OCI-LY3 (cell line): Measurements from ENCODE around the gene TMEM267.
A peak's percentile ranks its signal among the peaks of the same experiment; 100 is the strongest.
"Not testable (repeated sequence)": the region's sequence is repeated elsewhere in the genome, so short reads cannot be mapped to it uniquely, and the experiment has no call there.

Experiments used
- H2AFZ ChIP-seq: fragments of 200-600, 300-600 bp; shearing (Covaris generic); 2 replicates; pipeline ENCODE4 v1.6.0; 2014; ENCODE audit warnings: antibody characterized with exemption, low read depth, low read length
- H3K27ac ChIP-seq: fragments of 200-600, 300-600 bp; sonication (generic); 2 replicates; pipeline ENCODE4 v1.5.1; 2014; ENCODE audit warnings: mild to moderate bottlenecking, low read length, moderate library complexity, mixed read lengths
- H3K27me3 ChIP-seq: fragments of 200-600, 300-600 bp; sonication (generic); 2 replicates; pipeline ENCODE4 v1.6.1; 2014; ENCODE audit warnings: low read depth, low read length, mixed read lengths
- H3K36me3 ChIP-seq: fragments of 200-600, 300-600 bp; sonication (generic); replicated peaks from 2 replicates; pipeline ENCODE3; 2014; ENCODE audit warnings: low read depth, low read length, mixed read lengths
- H3K4me1 ChIP-seq: fragments of 300-600, 200-600 bp; sonication (generic); 2 replicates; pipeline ENCODE4 v1.6.1; 2014; ENCODE audit warnings: low read length, mixed read lengths
- H3K4me2 ChIP-seq: fragments of 200-600, 300-600 bp; sonication (generic); 2 replicates; pipeline ENCODE4 v1.6.1; 2014; ENCODE audit warnings: low read length, mixed read lengths
- H3K4me3 ChIP-seq: fragments of 300-600, 200-600 bp; sonication (generic); 2 replicates; pipeline ENCODE4 v1.5.1; 2014; ENCODE audit warnings: antibody characterized with exemption, mild to moderate bottlenecking, low read length, moderate library complexity
- H3K79me2 ChIP-seq: fragments of 300-600, 200-600 bp; shearing (Covaris generic); 2 replicates; pipeline ENCODE4 v1.6.1; 2014; ENCODE audit warnings: mild to moderate bottlenecking, low read length, mixed read lengths
- H3K9ac ChIP-seq: fragments of 300-600, 200-600 bp; shearing (Covaris generic); 2 replicates; pipeline ENCODE4 v1.6.0; 2014; ENCODE audit warnings: mild to moderate bottlenecking, low read length, moderate library complexity
- H3K9me3 ChIP-seq: fragments of 200-600, 300-600 bp; shearing (Covaris generic); 2 replicates; pipeline ENCODE4 v1.6.1; 2014; ENCODE audit warnings: low read length, mixed read lengths; ENCODE audit not compliant: insufficient read depth
- H4K20me1 ChIP-seq: fragments of 200-600, 300-600 bp; sonication (generic); 2 replicates; pipeline ENCODE4 v1.6.1; 2016; ENCODE audit warnings: low read length, mixed read lengths; ENCODE audit not compliant: insufficient read depth
- CTCF ChIP-seq: fragments of 200-600, 300-600 bp; sonication (generic); IDR thresholded peaks from 2 replicates; pipeline ENCODE4 v1.5.1; 2014; ENCODE audit warnings: antibody characterized with exemption, low read length, low read depth
- EZH2phosphoT487 ChIP-seq: fragments of 200-600 bp; shearing (Covaris generic); IDR thresholded peaks from 2 replicates; pipeline ENCODE4 v1.6.1; 2018; ENCODE audit warnings: antibody characterized with exemption, mixed run types, low read depth

TMEM267 gene

GRCh38 chr5:43515678-43516048 lies 32.0 kb upstream of the TMEM267 start:
- Histone ChIP-seq H3K4me1 (peaks cover 14% of the 10 kb centered on the region), H3K4me2 (peak overlapping the region; percentile 95), H3K79me2 (peaks cover 25% of the 10 kb centered on the region), H3K27ac (0 out of 2 replicates have a peak overlapping the region, but pooled peaks have one; percentile 80), H2AFZ (peak overlapping the region; percentile 89; the same call in 1 of the 2 replicates), H3K36me3 (peaks cover 5% of the 10 kb centered on the region), H3K9ac (peak overlapping the region; percentile 83), H4K20me1 (no peaks in the 10 kb centered on the region), H3K27me3 (no peaks in the 10 kb centered on the region), H3K4me3 (peak overlapping the region; percentile 87), H3K9me3 (no peaks in the 10 kb centered on the region)
- no peak for TF ChIP-seq EZH2phosphoT487
- TF ChIP-seq CTCF, result no peak

- Histone ChIP-seq H3K9me3 (no peaks in the 10 kb centered on the region), H3K4me3 (peak within 1 kb of the TSS; percentile 87), H3K27ac (peak within 1 kb of the TSS; percentile 80), H3K27me3 (no peaks in the 10 kb centered on the region), H2AFZ (peak within 1 kb of the TSS; percentile 89), H3K79me2 (peaks cover 25% of the 10 kb centered on the region), H3K9ac (peak within 1 kb of the TSS; percentile 83), H3K36me3 (peaks cover 5% of the 10 kb centered on the region), H3K4me1 (peaks cover 14% of the 10 kb centered on the region), H3K4me2 (peak within 1 kb of the TSS; percentile 97), H4K20me1 (no peaks in the 10 kb centered on the region)
- TF ChIP-seq CTCF (no peak), EZH2phosphoT487 (no peak)
These were observed 31.4 kb upstream of the TMEM267 start, which contains the start of gene C5orf34 for GRCh38 chr5:43514816-43515677. Gene C5orf34 (minus strand): TSS chr5:43515148. CDS start chr5:43509339, 5,809 bp downstream.

GRCh38 chr5:43514471-43514815 lies 30.8 kb upstream of the TMEM267 start:
- Histone ChIP-seq H2AFZ (peak overlapping the region; percentile 39), H3K4me1 (peaks cover 14% of the 10 kb centered on the region), H3K27ac (peak overlapping the region; percentile 80), H3K9me3 (no peaks in the 10 kb centered on the region), H3K27me3 (no peaks in the 10 kb centered on the region), H3K36me3 (peaks cover 5% of the 10 kb centered on the region), H4K20me1 (no peaks in the 10 kb centered on the region), H3K4me3 (peak overlapping the region; percentile 87), H3K79me2 (peaks cover 25% of the 10 kb centered on the region), H3K4me2 (peak overlapping the region; percentile 97), H3K9ac (peak overlapping the region; percentile 83)
- TF ChIP-seq CTCF (no peak), EZH2phosphoT487 (no peak)

GRCh38 chr5:43514025-43514424 lies 30.4 kb upstream of the TMEM267 start:
- Histone ChIP-seq H3K4me2 (peak overlapping the region; percentile 97), H2AFZ (peak overlapping the region; percentile 39; the same call in 1 of the 2 replicates), H3K79me2 (peaks cover 25% of the 10 kb centered on the region), H3K4me3 (peak overlapping the region; percentile 87), H3K27ac (peak overlapping the region; percentile 80), H3K27me3 (no peaks in the 10 kb centered on the region), H4K20me1 (no peaks in the 10 kb centered on the region), H3K9ac (peak overlapping the region; percentile 83), H3K4me1 (peaks cover 14% of the 10 kb centered on the region), H3K9me3 (no peaks in the 10 kb centered on the region), H3K36me3 (peaks cover 5% of the 10 kb centered on the region)
- no peak for TF ChIP-seq CTCF
- TF ChIP-seq EZH2phosphoT487, result no peak

- H3K4me3 ChIP-seq, H2AFZ ChIP-seq, H3K27me3 ChIP-seq, H4K20me1 ChIP-seq, H3K27ac ChIP-seq, H3K9ac ChIP-seq, H3K9me3 ChIP-seq, H3K4me2 ChIP-seq: not testable (repeated sequence)
- Histone ChIP-seq H3K79me2 (peaks cover 25% of the 10 kb centered on the region), H3K36me3 (peaks cover 12% of the 10 kb centered on the region), H3K4me1 (peaks cover 14% of the 10 kb centered on the region)
These were observed 27.4 kb upstream of the TMEM267 start for GRCh38 chr5:43511062-43511461.
